Neural crest cell (in vitro differentiated cells): ENCODE data around the gene IFITM10. TPM values are rescaled to one million over a fixed set of nuclear protein-coding genes. Genes with fewer than 3 reads are reported as not detected.

Experiments
- DNase-seq: peaks from one replicate; pipeline ENCODE4 v3.0.0; 2021; ENCODE audit warnings: low read depth, mixed read lengths, low spot score
- H3K27ac Mint-ChIP-seq: one replicate; pipeline ENCODE4 v1.8.0; 2021; ENCODE audit warnings: mild to moderate bottlenecking, mixed read lengths; ENCODE audit not compliant: unreplicated experiment
- H3K27me3 Mint-ChIP-seq: 2 replicates; pipeline ENCODE4 v1.8.0; 2021; ENCODE audit warnings: low read depth, mild to moderate bottlenecking, mixed read lengths
- H3K36me3 Mint-ChIP-seq: 2 replicates; pipeline ENCODE4 v1.8.0; 2021; ENCODE audit warnings: low read depth, mild to moderate bottlenecking, mixed read lengths
- H3K4me1 Mint-ChIP-seq: 2 replicates; pipeline ENCODE4 v1.8.0; 2021; ENCODE audit warnings: mixed read lengths
- H3K4me3 Mint-ChIP-seq: one replicate; pipeline ENCODE4 v1.8.0; 2021; ENCODE audit warnings: mild to moderate bottlenecking, mixed read lengths
- H3K9me3 Mint-ChIP-seq: 2 replicates; pipeline ENCODE4 v1.8.0; 2021; ENCODE audit warnings: mixed read lengths
- long read RNA-seq: library from polyadenylated mRNA; unstranded; transcript quantifications from one replicate; pipeline ENCODE4 v2.0.0, GENCODE V29; 2020
- total RNA-seq: library from RNA; stranded (reverse); gene quantifications from 2 replicates; pipeline ENCODE4 v1.2.1, GENCODE V29; 2021
- TF ChIP-seq, protein P1 (sequence below): fragments of 200-600 bp; sonication (generic); conservative IDR thresholded peaks from 2 replicates; pipeline ENCODE4 v1.5.0; 2021; ENCODE audit warnings: antibody characterized with exemption, mild to moderate bottlenecking

Gene IFITM10
- 0.66 TPM in 1 of 2 replicates, not detected in the other for total RNA-seq
- long read RNA-seq = 0 reads

DNA sequence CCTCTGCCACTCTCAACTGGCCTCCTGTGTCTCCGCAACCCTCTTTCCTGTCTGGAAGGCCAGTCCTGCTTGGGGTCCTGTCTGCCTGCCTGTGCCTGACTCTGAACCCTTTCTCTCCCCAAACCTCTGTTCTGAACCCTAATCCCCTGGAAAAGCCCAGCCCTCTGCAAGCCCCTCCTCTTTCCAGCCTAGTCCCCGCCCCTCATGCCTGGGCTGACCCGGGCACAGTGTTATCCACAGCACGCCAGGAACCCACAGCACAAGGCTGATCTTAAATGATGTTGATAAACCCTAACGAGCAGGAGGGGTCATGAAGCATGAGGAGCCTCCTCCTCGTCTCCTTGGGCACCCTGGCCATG is at the start of gene IFITM10:
Gene IFITM10, minus strand, starts transcription at position 115 of the 359 bp plus-strand sequence. CDS start 153 bp downstream, outside the sequence.
- H3K9me3 Mint-ChIP-seq = peaks cover 6% of the 10 kb centered on the region

DNA sequence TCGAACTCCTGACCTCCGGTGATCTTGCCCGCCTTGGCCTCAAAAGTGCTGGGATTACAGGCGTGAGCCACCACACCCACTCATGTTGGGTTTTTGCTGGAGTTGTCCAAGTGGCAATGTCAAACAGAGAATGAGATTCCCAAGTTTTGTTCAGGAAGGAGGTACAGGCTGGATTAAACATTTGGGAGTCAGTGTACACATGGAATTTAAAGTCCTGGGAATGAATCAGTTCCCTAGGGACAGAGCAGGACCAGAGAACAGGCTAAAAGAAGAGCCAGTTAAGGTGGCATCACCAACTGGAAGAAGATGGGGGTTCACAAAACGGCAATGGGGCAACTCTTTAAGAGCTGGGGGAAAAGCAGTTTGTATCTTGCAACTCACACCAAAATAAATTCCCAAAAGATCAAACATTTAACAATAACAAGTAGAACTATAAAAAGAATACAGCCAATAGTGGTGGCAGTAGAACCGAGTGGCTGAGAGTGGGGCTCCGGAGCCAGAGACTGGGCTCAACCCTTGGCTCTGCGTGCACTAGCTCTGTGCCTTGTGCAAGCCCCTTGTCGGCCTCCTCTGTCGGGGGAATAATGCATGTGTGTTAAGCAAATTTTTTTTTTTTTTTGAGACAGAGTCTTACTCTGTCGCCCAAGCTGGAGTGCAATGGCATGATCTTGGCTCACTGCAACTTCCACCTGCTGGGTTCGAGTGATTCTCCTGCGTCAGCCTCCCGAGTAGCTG is 47.2 kb upstream of the IFITM10 start:
- H3K27ac Mint-ChIP-seq = no peak overlapping the region
- H3K36me3 Mint-ChIP-seq = no peaks in the 10 kb centered on the region
- H3K27me3 Mint-ChIP-seq = peaks cover 20% of the 10 kb centered on the region
- H3K4me3 Mint-ChIP-seq = no peak overlapping the region
- no peaks in the 10 kb centered on the region for H3K9me3 Mint-ChIP-seq
- no peak for DNase-seq
- TF ChIP-seq, protein P1, sequence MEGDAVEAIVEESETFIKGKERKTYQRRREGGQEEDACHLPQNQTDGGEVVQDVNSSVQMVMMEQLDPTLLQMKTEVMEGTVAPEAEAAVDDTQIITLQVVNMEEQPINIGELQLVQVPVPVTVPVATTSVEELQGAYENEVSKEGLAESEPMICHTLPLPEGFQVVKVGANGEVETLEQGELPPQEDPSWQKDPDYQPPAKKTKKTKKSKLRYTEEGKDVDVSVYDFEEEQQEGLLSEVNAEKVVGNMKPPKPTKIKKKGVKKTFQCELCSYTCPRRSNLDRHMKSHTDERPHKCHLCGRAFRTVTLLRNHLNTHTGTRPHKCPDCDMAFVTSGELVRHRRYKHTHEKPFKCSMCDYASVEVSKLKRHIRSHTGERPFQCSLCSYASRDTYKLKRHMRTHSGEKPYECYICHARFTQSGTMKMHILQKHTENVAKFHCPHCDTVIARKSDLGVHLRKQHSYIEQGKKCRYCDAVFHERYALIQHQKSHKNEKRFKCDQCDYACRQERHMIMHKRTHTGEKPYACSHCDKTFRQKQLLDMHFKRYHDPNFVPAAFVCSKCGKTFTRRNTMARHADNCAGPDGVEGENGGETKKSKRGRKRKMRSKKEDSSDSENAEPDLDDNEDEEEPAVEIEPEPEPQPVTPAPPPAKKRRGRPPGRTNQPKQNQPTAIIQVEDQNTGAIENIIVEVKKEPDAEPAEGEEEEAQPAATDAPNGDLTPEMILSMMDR = no peak
- peaks cover 5% of the 10 kb centered on the region for H3K4me1 Mint-ChIP-seq

More for the DNA sequence above, at the start of gene IFITM10:
- peaks cover 17% of the 10 kb centered on the region for H3K4me1 Mint-ChIP-seq
- H3K36me3 Mint-ChIP-seq = peaks cover 5% of the 10 kb centered on the region
- TF ChIP-seq, protein P1 = no peak
- no peak within 1 kb of the TSS for H3K27ac Mint-ChIP-seq
- H3K4me3 Mint-ChIP-seq = peak within 1 kb of the TSS; percentile 50
- peaks cover 36% of the 10 kb centered on the region for H3K27me3 Mint-ChIP-seq
- DNase-seq = no peak

DNA sequence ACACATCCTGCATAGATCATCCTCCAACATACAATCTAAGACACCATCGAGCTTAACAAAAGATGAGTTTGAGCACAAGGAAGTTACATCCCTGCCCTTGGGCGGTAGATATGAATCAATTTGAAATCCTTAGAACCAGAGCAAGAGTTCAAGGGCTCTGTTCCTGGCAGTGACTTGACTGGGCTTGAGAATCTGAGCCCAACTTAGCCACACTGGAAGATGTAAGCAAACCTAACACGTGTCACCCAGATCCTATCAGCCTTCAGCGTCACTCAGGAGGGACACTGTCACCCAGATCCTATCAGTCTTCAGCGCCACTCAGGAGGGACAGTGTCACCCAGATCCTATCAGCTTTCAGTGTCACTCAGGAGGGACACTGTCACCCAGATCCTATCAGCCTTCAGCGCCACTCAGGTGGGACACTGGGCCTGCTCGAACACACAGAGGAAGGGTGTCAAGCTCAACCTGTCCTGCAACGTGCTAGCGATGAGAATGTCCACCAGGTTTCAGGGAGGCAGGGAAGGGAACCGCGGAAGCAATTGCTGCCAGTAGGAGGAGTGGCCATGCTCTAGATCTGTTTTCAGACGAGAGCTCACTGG is 46.1 kb upstream of the IFITM10 start:
- no peak overlapping the region for H3K4me3 Mint-ChIP-seq
- peak overlapping the region; percentile 70 for H3K27ac Mint-ChIP-seq
- no peaks in the 10 kb centered on the region for H3K36me3 Mint-ChIP-seq
- H3K9me3 Mint-ChIP-seq = no peaks in the 10 kb centered on the region
- H3K27me3 Mint-ChIP-seq = peaks cover 28% of the 10 kb centered on the region
- peaks cover 5% of the 10 kb centered on the region for H3K4me1 Mint-ChIP-seq
- no peak for DNase-seq
- TF ChIP-seq, protein P1 = no peak

DNA sequence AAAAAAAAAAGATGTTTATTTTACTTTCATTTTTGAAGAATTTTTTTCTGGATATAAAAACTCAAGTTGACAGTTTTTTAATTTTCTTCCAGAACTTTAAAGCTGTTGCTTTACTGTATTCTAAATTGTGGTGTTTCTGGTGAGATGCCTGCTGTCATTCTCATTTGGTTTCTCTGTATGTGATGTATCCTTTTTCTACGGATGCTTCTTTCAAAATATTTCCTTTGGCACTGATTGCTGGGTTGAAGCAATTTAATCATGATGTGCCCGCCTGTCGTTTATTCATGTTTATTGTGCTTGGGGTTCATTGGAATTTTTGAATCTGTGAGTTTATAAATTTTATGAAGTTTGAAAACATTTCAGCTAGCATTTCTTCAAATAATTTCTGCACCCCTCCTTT is 42.7 kb upstream of the IFITM10 start:
- TF ChIP-seq, protein P1 = no peak
- Mint-ChIP-seq H3K27me3 (peaks cover 32% of the 10 kb centered on the region), H3K4me1 (no peaks in the 10 kb centered on the region), H3K36me3 (no peaks in the 10 kb centered on the region), H3K27ac (no peak overlapping the region), H3K4me3 (no peak overlapping the region), H3K9me3 (no peaks in the 10 kb centered on the region)
- DNase-seq = no peak

DNA sequence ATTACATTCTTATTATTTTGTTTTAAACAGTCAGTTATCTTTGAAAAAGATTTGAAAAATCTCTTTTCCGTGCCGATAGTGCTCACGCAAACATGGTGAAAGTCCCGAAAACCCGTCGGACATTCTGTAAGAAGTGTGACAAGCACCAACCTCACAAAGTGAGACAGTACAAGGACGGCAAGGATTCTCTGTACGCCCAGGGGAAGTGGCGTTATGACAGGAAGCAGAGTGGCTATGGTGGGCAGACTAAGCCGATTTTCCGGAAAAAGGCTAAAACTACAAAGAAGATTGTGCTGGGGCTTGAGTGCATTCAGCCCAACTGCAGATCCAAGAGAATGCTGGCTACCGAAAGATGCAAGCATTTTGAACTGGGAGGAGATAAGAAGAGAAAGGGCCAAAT is 42.1 kb upstream of the IFITM10 start:
- DNase-seq = no peak
- no peak overlapping the region for H3K4me3 Mint-ChIP-seq
- H3K27ac Mint-ChIP-seq = no peak overlapping the region
- peaks cover 32% of the 10 kb centered on the region for H3K27me3 Mint-ChIP-seq
- H3K36me3 Mint-ChIP-seq = no peaks in the 10 kb centered on the region
- no peaks in the 10 kb centered on the region for H3K9me3 Mint-ChIP-seq
- TF ChIP-seq, protein P1 = no peak
- no peaks in the 10 kb centered on the region for H3K4me1 Mint-ChIP-seq
